ENCODE results near the gene CREB5.
A peak's percentile ranks its signal among the peaks of the same experiment; 100 is the strongest.

The CREB5 gene

DNA sequence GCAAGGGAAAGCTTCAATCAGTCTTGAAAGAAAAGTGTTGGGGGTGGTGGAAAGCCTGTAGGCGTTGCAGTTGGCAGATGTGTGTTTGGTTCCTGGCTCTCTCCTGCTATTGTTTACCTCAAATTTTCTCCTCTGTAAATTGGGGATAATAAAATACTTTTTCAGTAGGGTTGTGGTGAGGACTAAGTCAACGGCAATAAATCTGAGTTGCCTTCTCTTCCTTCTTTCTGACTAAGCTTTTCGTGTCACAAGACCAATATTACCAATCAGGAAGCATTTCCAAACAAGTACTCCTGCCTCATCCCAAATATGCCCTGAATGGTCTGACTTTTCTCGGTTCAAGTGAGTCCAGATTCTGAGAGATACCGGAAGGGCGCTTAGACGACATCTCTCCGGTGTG lies 54.0 kb downstream of the CREB5 start:
- Histone ChIP-seq H3K4me2 (ENCODE audit: low read length, poor library complexity, severe bottlenecking) (no peak overlapping the region), H3K14ac (ENCODE audit: low read length in 2 of 2) (no peak overlapping the region), H3K27me3 (ENCODE audit: control insufficient read depth in 1 of 2, insufficient read depth in 1 of 2, low read length in 2 of 2) (no peaks in the 10 kb centered on the region), H3K79me1 (replicated peaks; ENCODE audit: low read length, poor library complexity, severe bottlenecking) (peaks cover 13% of the 10 kb centered on the region), H3K18ac (ENCODE audit: low read depth in 1 of 2, low read length in 2 of 2) (no peak overlapping the region), H3K4me1 (ENCODE audit: control insufficient read depth, insufficient read depth, low read depth, low read length) (peaks cover 2% of the 10 kb centered on the region), H3K4me3 (ENCODE audit: insufficient read depth in 1 of 2, low read depth in 1 of 2, low read length in 2 of 2) (no peak overlapping the region), H2BK120ac (ENCODE audit: low read depth, low read length) (no peak overlapping the region), H3K23ac (ENCODE audit: low read length in 2 of 2) (no peak overlapping the region), H2BK5ac (ENCODE audit: low read depth, low read length, poor library complexity, severe bottlenecking) (no peak overlapping the region), H3K36me3 (ENCODE audit: control insufficient read depth in 1 of 2, insufficient read depth in 2 of 2, low read depth in 1 of 2, low read length in 2 of 2) (peaks cover 0 to 3% of the 10 kb centered on the region in 2 experiments), H3K27ac (ENCODE audit: low read length, poor library complexity, severe bottlenecking) (no peak overlapping the region), H3K9me3 (ENCODE audit: control insufficient read depth, low read length) (no peaks in the 10 kb centered on the region), H2BK15ac (ENCODE audit: low read depth, poor library complexity, severe bottlenecking) (no peak overlapping the region), H3K4ac (ENCODE audit: low read depth in 1 of 2, low read length in 2 of 2) (no peak overlapping the region), H4K91ac (ENCODE audit: low read length) (no peak overlapping the region), H4K8ac (ENCODE audit: low read length) (no peak overlapping the region), H2AK5ac (ENCODE audit: low read length, severe bottlenecking) (no peak overlapping the region), H3K9ac (ENCODE audit: low read length) (peak overlapping the region; percentile 1), H2BK12ac (ENCODE audit: low read length in 2 of 2) (no peak overlapping the region), H2AFZ (ENCODE audit: low read depth, low read length) (no peak overlapping the region)
- WGBS = 59% methylated on average over 7 of the region's 8 CpGs
- DNase-seq = peak; percentile 22

DNA sequence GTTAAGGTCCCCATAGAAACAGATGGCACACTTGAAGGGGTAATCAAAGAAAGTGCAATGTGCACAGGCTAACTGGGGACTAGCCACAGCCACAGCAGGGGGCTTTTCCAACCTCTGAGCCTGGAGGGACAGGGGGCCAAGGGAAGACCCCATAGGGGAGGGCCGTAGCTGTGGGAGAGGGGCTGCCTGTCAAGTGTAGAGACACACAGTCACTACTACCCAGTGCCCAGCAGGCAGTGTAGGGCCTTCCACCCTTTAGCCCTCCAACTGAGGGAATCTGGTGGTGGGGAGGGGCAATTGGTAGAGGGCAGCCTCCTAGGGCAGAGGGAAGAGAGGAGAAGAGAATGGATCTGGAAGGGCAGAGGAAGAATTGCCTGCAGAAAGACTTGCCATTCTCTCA lies 54.6 kb downstream of the CREB5 start:
- Histone ChIP-seq H2BK120ac (ENCODE audit: low read depth, low read length) (no peak overlapping the region), H3K9ac (ENCODE audit: low read length) (peak overlapping the region; percentile 1), H3K27me3 (ENCODE audit: control insufficient read depth in 1 of 2, insufficient read depth in 1 of 2, low read length in 2 of 2) (no peaks in the 10 kb centered on the region), H3K18ac (ENCODE audit: low read depth in 1 of 2, low read length in 2 of 2) (peak overlapping the region in 1 of 2 experiments; percentile 2), H3K79me1 (replicated peaks; ENCODE audit: low read length, poor library complexity, severe bottlenecking) (peaks cover 13% of the 10 kb centered on the region), H2AK5ac (ENCODE audit: low read length, severe bottlenecking) (no peak overlapping the region), H3K27ac (ENCODE audit: low read length, poor library complexity, severe bottlenecking) (no peak overlapping the region), H2BK12ac (ENCODE audit: low read length in 2 of 2) (peak overlapping the region in 1 of 2 experiments; percentile 54), H3K9me3 (ENCODE audit: control insufficient read depth, low read length) (no peaks in the 10 kb centered on the region), H2AFZ (ENCODE audit: low read depth, low read length) (no peak overlapping the region), H3K14ac (ENCODE audit: low read length in 2 of 2) (peak overlapping the region in 1 of 2 experiments; percentile 86), H2BK5ac (ENCODE audit: low read depth, low read length, poor library complexity, severe bottlenecking) (no peak overlapping the region), H2BK15ac (ENCODE audit: low read depth, poor library complexity, severe bottlenecking) (no peak overlapping the region), H4K8ac (ENCODE audit: low read length) (no peak overlapping the region), H3K4me3 (ENCODE audit: insufficient read depth in 1 of 2, low read depth in 1 of 2, low read length in 2 of 2) (no peak overlapping the region), H3K23ac (ENCODE audit: low read length in 2 of 2) (no peak overlapping the region), H3K4me1 (ENCODE audit: control insufficient read depth, insufficient read depth, low read depth, low read length) (peaks cover 2% of the 10 kb centered on the region), H4K91ac (ENCODE audit: low read length) (no peak overlapping the region), H3K4me2 (ENCODE audit: low read length, poor library complexity, severe bottlenecking) (no peak overlapping the region), H3K36me3 (ENCODE audit: control insufficient read depth in 1 of 2, insufficient read depth in 2 of 2, low read depth in 1 of 2, low read length in 2 of 2) (peaks cover 0 to 3% of the 10 kb centered on the region in 2 experiments), H3K4ac (ENCODE audit: low read depth in 1 of 2, low read length in 2 of 2) (no peak overlapping the region)
- WGBS = 80% methylated on average over 1 of the region's 1 CpG
- DNase-seq = no peak

DNA sequence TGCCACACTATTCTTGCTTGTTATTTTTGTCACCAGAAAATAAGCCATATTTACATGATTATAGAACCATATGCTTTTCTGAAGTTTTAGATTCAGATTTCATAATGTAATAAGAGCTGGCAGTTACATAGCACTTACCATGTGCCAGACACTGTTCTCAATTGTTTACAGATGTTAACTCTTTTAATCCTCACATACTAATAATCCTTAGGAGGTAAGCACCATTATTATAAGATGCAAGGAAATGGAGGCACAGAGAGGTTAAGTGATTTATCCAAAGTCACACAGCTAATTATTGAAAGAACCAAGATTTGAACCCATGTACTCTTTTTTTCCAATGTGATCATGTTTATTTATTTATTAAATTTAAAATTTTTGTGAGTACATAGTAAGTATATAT lies 57.2 kb downstream of the CREB5 start:
- DNase-seq = no peak
- Histone ChIP-seq H3K4me2 (ENCODE audit: low read length, poor library complexity, severe bottlenecking) (no peak overlapping the region), H3K4ac (ENCODE audit: low read depth in 1 of 2, low read length in 2 of 2) (no peak overlapping the region), H3K23ac (ENCODE audit: low read length in 2 of 2) (no peak overlapping the region), H3K4me1 (ENCODE audit: control insufficient read depth, insufficient read depth, low read depth, low read length) (peaks cover 9% of the 10 kb centered on the region), H2BK12ac (ENCODE audit: low read length in 2 of 2) (no peak overlapping the region), H2AFZ (ENCODE audit: low read depth, low read length) (no peak overlapping the region), H4K8ac (ENCODE audit: low read length) (no peak overlapping the region), H3K9ac (ENCODE audit: low read length) (no peak overlapping the region), H3K79me1 (replicated peaks; ENCODE audit: low read length, poor library complexity, severe bottlenecking) (peaks cover 29% of the 10 kb centered on the region), H3K14ac (ENCODE audit: low read length in 2 of 2) (no peak overlapping the region), H3K9me3 (ENCODE audit: control insufficient read depth, low read length) (no peaks in the 10 kb centered on the region), H3K36me3 (ENCODE audit: control insufficient read depth in 1 of 2, insufficient read depth in 2 of 2, low read depth in 1 of 2, low read length in 2 of 2) (peaks cover 0 to 3% of the 10 kb centered on the region in 2 experiments), H3K18ac (ENCODE audit: low read depth in 1 of 2, low read length in 2 of 2) (no peak overlapping the region), H3K4me3 (ENCODE audit: insufficient read depth in 1 of 2, low read depth in 1 of 2, low read length in 2 of 2) (no peak overlapping the region), H2BK5ac (ENCODE audit: low read depth, low read length, poor library complexity, severe bottlenecking) (no peak overlapping the region), H2AK5ac (ENCODE audit: low read length, severe bottlenecking) (no peak overlapping the region), H3K27ac (ENCODE audit: low read length, poor library complexity, severe bottlenecking) (no peak overlapping the region), H2BK15ac (ENCODE audit: low read depth, poor library complexity, severe bottlenecking) (no peak overlapping the region), H2BK120ac (ENCODE audit: low read depth, low read length) (no peak overlapping the region), H4K91ac (ENCODE audit: low read length) (no peak overlapping the region), H3K27me3 (ENCODE audit: control insufficient read depth in 1 of 2, insufficient read depth in 1 of 2, low read length in 2 of 2) (no peaks in the 10 kb centered on the region)

DNA sequence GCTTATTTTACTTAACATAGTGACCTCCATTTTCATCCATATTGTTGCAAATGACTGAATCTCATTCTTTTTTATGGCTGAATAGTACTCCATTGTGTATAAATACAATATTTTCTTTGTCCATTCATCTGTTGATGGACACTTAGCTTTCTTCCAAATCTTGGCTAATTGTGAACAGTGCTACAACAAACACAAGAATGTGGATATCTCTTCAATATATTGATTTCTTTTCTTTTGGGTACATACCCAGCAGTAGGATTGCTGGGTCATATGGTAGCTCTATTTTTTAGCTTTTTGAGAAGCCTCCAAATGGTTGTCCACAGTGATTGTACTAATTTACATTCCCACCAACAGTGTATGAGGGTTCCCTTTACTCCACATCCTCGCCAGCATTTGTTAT lies 58.0 kb downstream of the CREB5 start:
- Histone ChIP-seq H2BK5ac (ENCODE audit: low read depth, low read length, poor library complexity, severe bottlenecking) (no peak overlapping the region), H3K4me1 (ENCODE audit: control insufficient read depth, insufficient read depth, low read depth, low read length) (peaks cover 9% of the 10 kb centered on the region), H2BK120ac (ENCODE audit: low read depth, low read length) (no peak overlapping the region), H4K91ac (ENCODE audit: low read length) (no peak overlapping the region), H3K36me3 (ENCODE audit: control insufficient read depth in 1 of 2, insufficient read depth in 2 of 2, low read depth in 1 of 2, low read length in 2 of 2) (peaks cover 0 to 3% of the 10 kb centered on the region in 2 experiments), H3K4me2 (ENCODE audit: low read length, poor library complexity, severe bottlenecking) (no peak overlapping the region), H3K27me3 (ENCODE audit: control insufficient read depth in 1 of 2, insufficient read depth in 1 of 2, low read length in 2 of 2) (no peaks in the 10 kb centered on the region), H2AFZ (ENCODE audit: low read depth, low read length) (no peak overlapping the region), H3K4ac (ENCODE audit: low read depth in 1 of 2, low read length in 2 of 2) (no peak overlapping the region), H3K4me3 (ENCODE audit: insufficient read depth in 1 of 2, low read depth in 1 of 2, low read length in 2 of 2) (no peak overlapping the region), H3K9me3 (ENCODE audit: control insufficient read depth, low read length) (no peaks in the 10 kb centered on the region), H3K14ac (ENCODE audit: low read length in 2 of 2) (no peak overlapping the region), H2AK5ac (ENCODE audit: low read length, severe bottlenecking) (no peak overlapping the region), H3K18ac (ENCODE audit: low read depth in 1 of 2, low read length in 2 of 2) (no peak overlapping the region), H4K8ac (ENCODE audit: low read length) (no peak overlapping the region), H3K9ac (ENCODE audit: low read length) (no peak overlapping the region), H3K23ac (ENCODE audit: low read length in 2 of 2) (no peak overlapping the region), H3K79me1 (replicated peaks; ENCODE audit: low read length, poor library complexity, severe bottlenecking) (peaks cover 29% of the 10 kb centered on the region), H2BK12ac (ENCODE audit: low read length in 2 of 2) (no peak overlapping the region), H2BK15ac (ENCODE audit: low read depth, poor library complexity, severe bottlenecking) (no peak overlapping the region), H3K27ac (ENCODE audit: low read length, poor library complexity, severe bottlenecking) (no peak overlapping the region)
- DNase-seq = no peak
- WGBS = no CpG with 5 or more reads among the region's 1 CpG

Data from mesenchymal stem cell (in vitro differentiated cells and primary cell).